ENCODE measurements around the gene NNMT. TPM values are rescaled to one million over a fixed set of nuclear protein-coding genes. Genes with fewer than 3 reads are reported as not detected.

NNMT gene
- total RNA-seq, 1 donor from 2014 or later: 0.82 TPM

- no peaks in the 10 kb centered on the region for H3K9me3 Mint-ChIP-seq
- peaks cover 15% of the 10 kb centered on the region for H3K4me1 Mint-ChIP-seq
- DNase-seq (ENCODE audit: low read depth, low spot score): no peak
These were observed 31.8 kb upstream of the NNMT start for GRCh38 chr11:114264381-114264780.

GRCh38 chr11:114265122-114265878 is 30.9 kb upstream of the NNMT start:
- no peak for TF ChIP-seq CTCF (conservative IDR thresholded peaks at IDR 0.05)
- Mint-ChIP-seq H3K36me3 (ENCODE audit: low read depth) (no peaks in the 10 kb centered on the region), H3K27ac (ENCODE audit: unreplicated experiment) (no peak overlapping the region), H3K27me3 (ENCODE audit: low read depth) (no peaks in the 10 kb centered on the region), H3K9me3 (no peaks in the 10 kb centered on the region), H3K4me1 (peaks cover 7% of the 10 kb centered on the region), H3K4me3 (no peak overlapping the region)
- no peak for DNase-seq (ENCODE audit: low read depth, low spot score)

More at GRCh38 chr11:114264381-114264780, 31.8 kb upstream of the NNMT start:
- Mint-ChIP-seq H3K36me3 (ENCODE audit: low read depth) (no peaks in the 10 kb centered on the region), H3K27me3 (ENCODE audit: low read depth) (no peaks in the 10 kb centered on the region), H3K4me3 (no peak overlapping the region), H3K27ac (ENCODE audit: unreplicated experiment) (no peak overlapping the region)
- no peak for TF ChIP-seq CTCF (conservative IDR thresholded peaks at IDR 0.05)

GRCh38 chr11:114269498-114269897 is 26.7 kb upstream of the NNMT start:
- TF ChIP-seq CTCF (conservative IDR thresholded peaks at IDR 0.05): no peak
- Mint-ChIP-seq H3K36me3 (ENCODE audit: low read depth) (no peaks in the 10 kb centered on the region), H3K27ac (ENCODE audit: unreplicated experiment) (no peak overlapping the region), H3K27me3 (ENCODE audit: low read depth) (peaks cover 5% of the 10 kb centered on the region), H3K4me1 (no peaks in the 10 kb centered on the region), H3K9me3 (no peaks in the 10 kb centered on the region), H3K4me3 (no peak overlapping the region)
- no peak for DNase-seq (ENCODE audit: low read depth, low spot score)

GRCh38 chr11:114270531-114271270 is 25.5 kb upstream of the NNMT start:
- Mint-ChIP-seq H3K4me3 (no peak overlapping the region), H3K27me3 (ENCODE audit: low read depth) (peaks cover 10% of the 10 kb centered on the region), H3K4me1 (no peaks in the 10 kb centered on the region), H3K27ac (ENCODE audit: unreplicated experiment) (no peak overlapping the region), H3K9me3 (no peaks in the 10 kb centered on the region), H3K36me3 (ENCODE audit: low read depth) (no peaks in the 10 kb centered on the region)
- DNase-seq (ENCODE audit: low read depth, low spot score): no peak
- TF ChIP-seq CTCF (conservative IDR thresholded peaks at IDR 0.05): no peak

GRCh38 chr11:114271316-114271715 is 24.9 kb upstream of the NNMT start:
- H3K27ac Mint-ChIP-seq (ENCODE audit: unreplicated experiment): no peak overlapping the region
- no peak overlapping the region for H3K4me3 Mint-ChIP-seq
- H3K36me3 Mint-ChIP-seq (ENCODE audit: low read depth): no peaks in the 10 kb centered on the region
- peaks cover 10% of the 10 kb centered on the region for H3K27me3 Mint-ChIP-seq (ENCODE audit: low read depth)
- no peaks in the 10 kb centered on the region for H3K4me1 Mint-ChIP-seq
- no peaks in the 10 kb centered on the region for H3K9me3 Mint-ChIP-seq
- DNase-seq (ENCODE audit: low read depth, low spot score): no peak
- TF ChIP-seq CTCF (conservative IDR thresholded peaks at IDR 0.05): no peak

Measured in neural crest cell (in vitro differentiated cells).